H1 (cell line): ENCODE measurements around the gene ARHGAP42. TPM values are rescaled to one million over a fixed set of nuclear protein-coding genes. Genes with fewer than 3 reads are reported as not detected.

Source experiments
- KDM4A ChIP-seq: IDR thresholded peaks from one replicate; pipeline ENCODE4 v1.7.1; 2012; ENCODE audit warnings: low read depth, mild to moderate bottlenecking, moderate library complexity, low read length, inconsistent platforms; ENCODE audit not compliant: severe bottlenecking
- polyA plus RNA-seq, 7 experiments: library from polyadenylated mRNA; depleted of rRNA in 3 of 7; stranded (reverse) in 5 of 7; unstranded in 2 of 7; fragments of >200 nt in 5 of 7; fragments of 200-250 nt in 2 of 7; gene quantifications; 1 replicate in 5 of 7; 2 replicates in 1 of 7; 4 replicates in 1 of 7; pipeline versions ENCODE4 v1.2.1 to v1.2.3, GENCODE V29; 2011 to 2013; ENCODE audit warnings: missing spikeins in 2 of 7, mixed read lengths in 2 of 7
- total RNA-seq: library from RNA; stranded (reverse); fragmentation: NEBNext Ultra II Directional; extraction: Animal tissue kit (Norgen Biotek cat#: 25700); gene quantifications from 2 replicates; pipeline ENCODE4 v1.2.1, GENCODE V29; 2021

ARHGAP42 gene
- total and polyA plus RNA-seq, 2 of the 8 experiments (the other 6 are each of a cell fraction or from before 2014, with no cell fraction given) = 22.2 to 33.5 TPM

DNA sequence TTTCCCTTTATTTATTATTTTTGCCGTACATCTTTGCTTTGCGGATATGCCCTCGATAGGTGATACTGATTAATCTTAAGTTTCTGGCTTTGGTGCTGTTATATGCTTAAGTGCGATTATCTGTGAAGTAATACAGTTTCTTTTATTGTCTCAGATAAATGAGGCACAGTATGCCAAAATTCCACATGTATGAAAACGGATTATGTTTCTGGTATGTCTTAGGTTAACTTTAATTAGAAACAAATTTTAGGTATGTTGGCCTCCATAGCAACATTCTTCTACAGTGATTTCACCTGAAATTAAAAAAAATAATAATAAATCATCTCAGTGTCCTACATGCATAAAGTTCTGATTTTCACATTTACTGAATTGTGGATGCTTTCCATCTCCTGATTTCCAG lies 119.2 kb downstream of the ARHGAP42 start (continued):
- no peak for TF ChIP-seq KDM4A
